HCT116 (cell line): Measurements from ENCODE around the gene SMPX. TPM values are rescaled to one million over a fixed set of nuclear protein-coding genes. Genes with fewer than 3 reads are reported as not detected.

Experiments
- ATAC-seq: fragments of 200-7000 bp; cut with Tn5 transposase; 2 replicates; pipeline ENCODE4 v1.9.1; 2020; ENCODE audit warnings: mild to moderate bottlenecking, moderate library complexity
- BruUV-seq: library from RNA; stranded (reverse); fragments of 400-500 nt; replicated peaks from 2 replicates; lab custom pipeline; 2021; lab: Mats Ljungman, UMichigan
- CTCF ChIA-PET: fragments of 300-600 bp; sonication (Branson Sonifier 250); formaldehyde crosslinking; loops from one replicate; lab custom pipeline; 2021; ENCODE audit warnings: antibody characterized with exemption; lab: Charles Lee
- POLR2A ChIA-PET: fragments of 300-600, 350-600 bp; sonication (Branson Sonifier 250); formaldehyde crosslinking; loops from one replicate; lab custom pipeline; 2021; ENCODE audit warnings: antibody characterized with exemption; lab: Charles Lee
- RAD21 ChIA-PET, 2 experiments: fragments of 300-600 bp; sonication (Branson Sonifier 250); formaldehyde crosslinking; loops; one replicate each; lab custom pipeline; 2023; ENCODE audit warnings: low total read pairs in 2 of 2; ENCODE audit not compliant: uncharacterized antibody in 2 of 2, unreplicated experiment in 2 of 2, low non-redundant PET in 1 of 2; lab: Charles Lee
- DNase-seq: peaks from one replicate; pipeline ENCODE4 v3.0.0-alpha.2; 2010; ENCODE audit warnings: low read depth, low spot score
- H2AFZ ChIP-seq: fragments of 200-600 bp; shearing (Covaris generic), sonication (generic); 2 replicates; pipeline ENCODE4 v1.6.1; 2017; ENCODE audit warnings: low read depth, mixed run types, mixed read lengths, antibody characterized with exemption, low read length; ENCODE audit not compliant: poor library complexity, severe bottlenecking
- H3K27ac ChIP-seq: 2 replicates; pipeline ENCODE4 v1.5.1; 2012; ENCODE audit warnings: low read depth, low read length
- H3K27me3 ChIP-seq: fragments of 200-600 bp; sonication (generic); 2 replicates; pipeline ENCODE4 v1.6.1; 2016; ENCODE audit warnings: mixed run types, low read length, mixed read lengths; ENCODE audit not compliant: insufficient read depth
- H3K36me3 ChIP-seq, 2 experiments: fragments of 200-500 bp in 1 of 2; fragments of 200-600 bp in 1 of 2; sonication (Bioruptor generic) in 1 of 2; sonication (generic) in 1 of 2; 2 replicates each; pipeline versions ENCODE4 v1.5.1 to v1.6.1; 2014 to 2016; ENCODE audit warnings: low read length in 2 of 2, inconsistent platforms in 1 of 2, mixed read lengths in 1 of 2, mixed run types in 1 of 2; ENCODE audit not compliant: insufficient read depth in 2 of 2, control insufficient read depth in 1 of 2
- H3K4me1 ChIP-seq, 2 experiments: fragments of 200-600 bp in 1 of 2; sonication (generic) in 1 of 2; 2 replicates each; pipeline versions ENCODE4 v1.5.1 to v1.6.1; 2012 to 2017; ENCODE audit warnings: low read length in 2 of 2, inconsistent platforms in 1 of 2, mild to moderate bottlenecking in 1 of 2, mixed read lengths in 1 of 2, mixed run types in 1 of 2, moderate library complexity in 1 of 2; ENCODE audit not compliant: insufficient read depth in 2 of 2, control insufficient read depth in 1 of 2
- H3K4me2 ChIP-seq: fragments of 200-600 bp; sonication (generic); 2 replicates; pipeline ENCODE4 v1.6.1; 2017; ENCODE audit warnings: mixed run types, low read length, mixed read lengths
- H3K4me3 ChIP-seq, 2 experiments: fragments of 200-600 bp in 1 of 2; sonication (generic) in 1 of 2; replicated peaks in 1 of 2; 2 replicates each; pipeline ENCODE4 v1.5.1; 2011 to 2016; ENCODE audit warnings: low read length in 2 of 2, control low read depth in 1 of 2, low read depth in 1 of 2, mild to moderate bottlenecking in 1 of 2, mixed read lengths in 1 of 2, mixed run types in 1 of 2
- H3K79me2 ChIP-seq: fragments of 200-600 bp; sonication (generic); 2 replicates; pipeline ENCODE4 v1.6.1; 2017; ENCODE audit warnings: mild to moderate bottlenecking, mixed run types, low read length, moderate library complexity, mixed read lengths; ENCODE audit not compliant: insufficient read depth
- H3K9ac ChIP-seq: fragments of 200-600 bp; sonication (generic); 2 replicates; pipeline ENCODE4 v1.6.1; 2016; ENCODE audit warnings: low read length, mixed read lengths
- H3K9me2 ChIP-seq: fragments of 200-600 bp; sonication (generic), shearing (Covaris generic); 2 replicates; pipeline ENCODE4 v1.6.1; 2017; ENCODE audit warnings: mixed run types, mild to moderate bottlenecking, moderate library complexity; ENCODE audit not compliant: insufficient read depth
- H3K9me3 ChIP-seq, 2 experiments: fragments of 200-500 bp in 1 of 2; fragments of 200-600 bp in 1 of 2; sonication (Bioruptor generic) in 1 of 2; sonication (generic) in 1 of 2; 2 replicates each; pipeline ENCODE4 v1.6.1; 2014 to 2017; ENCODE audit warnings: low read length in 2 of 2, mixed read lengths in 2 of 2, inconsistent platforms in 1 of 2, low read depth in 1 of 2, mild to moderate bottlenecking in 1 of 2, mixed run types in 1 of 2, moderate library complexity in 1 of 2; ENCODE audit not compliant: control insufficient read depth in 1 of 2, insufficient read depth in 1 of 2
- H4K20me1 ChIP-seq: fragments of 200-600 bp; sonication (generic), shearing (Covaris generic); 2 replicates; pipeline ENCODE4 v1.6.1; 2017; ENCODE audit warnings: mixed run types, mild to moderate bottlenecking, moderate library complexity; ENCODE audit not compliant: insufficient read depth
- CEBPB ChIP-seq: IDR thresholded peaks from 2 replicates; pipeline ENCODE4 v1.6.1; 2012; ENCODE audit warnings: low read depth
- EGR1 ChIP-seq: IDR thresholded peaks from 2 replicates; pipeline ENCODE4 v1.6.1; 2012; ENCODE audit warnings: low read depth
- EZH2 ChIP-seq: fragments of 200-600 bp; sonication (generic); IDR thresholded peaks from 2 replicates; pipeline ENCODE4 v1.6.1; 2017; ENCODE audit warnings: antibody characterized with exemption, mixed run types
- EZH2phosphoT487 ChIP-seq: fragments of 200-600 bp; IDR thresholded peaks from 2 replicates; pipeline ENCODE4 v1.6.1; 2018; ENCODE audit warnings: antibody characterized with exemption, borderline replicate concordance
- FOSL1 ChIP-seq: IDR thresholded peaks from 2 replicates; pipeline ENCODE4 v1.6.1; 2012; ENCODE audit warnings: low read depth
- JUND ChIP-seq: IDR thresholded peaks from 2 replicates; pipeline ENCODE4 v1.6.1; 2012
- POLR2A ChIP-seq: IDR thresholded peaks from 2 replicates; pipeline ENCODE4 v1.7.0; 2011; ENCODE audit warnings: borderline replicate concordance; ENCODE audit not compliant: insufficient read depth, insufficient read length; ENCODE audit errors: extremely low read depth
- RAD21 ChIP-seq: IDR thresholded peaks from 2 replicates; pipeline ENCODE4 v1.6.1; 2012; ENCODE audit warnings: low read depth, mild to moderate bottlenecking
- SIN3A ChIP-seq: IDR thresholded peaks from 2 replicates; pipeline ENCODE4 v1.6.1; 2012; ENCODE audit warnings: low read depth
- SP1 ChIP-seq: IDR thresholded peaks from 2 replicates; pipeline ENCODE4 v1.6.1; 2012; ENCODE audit warnings: low read depth
- SRF ChIP-seq: IDR thresholded peaks from 2 replicates; pipeline ENCODE4 v1.6.1; 2012; ENCODE audit warnings: low read depth
- TCF7L2 ChIP-seq: IDR thresholded peaks from 2 replicates; pipeline ENCODE4 v1.7.0; 2011; ENCODE audit warnings: borderline replicate concordance, inconsistent platforms; ENCODE audit not compliant: insufficient read depth, insufficient read length; ENCODE audit errors: extremely low read depth
- YY1 ChIP-seq: IDR thresholded peaks from 2 replicates; pipeline ENCODE4 v1.6.1; 2011; ENCODE audit warnings: low read length, low read depth, moderate library complexity, mild to moderate bottlenecking; ENCODE audit not compliant: insufficient replicate concordance; ENCODE audit errors: extremely low read depth
- ZFX ChIP-seq: fragments of 450-650 bp; IDR thresholded peaks from 2 replicates; pipeline ENCODE4 v1.6.1; 2017
- ZNF274 ChIP-seq: fragments of 200-500 bp; sonication (Bioruptor generic); IDR thresholded peaks from 2 replicates; pipeline ENCODE4 v1.6.1; 2014; ENCODE audit warnings: mild to moderate bottlenecking, low read depth, low read length, inconsistent platforms
- intact Hi-C: fragments of 100-400 bp; cut with micrococcal nuclease; formaldehyde crosslinking; loops from 2 replicates; pipeline ENCODE4 v1.10.0; 2022
- total RNA-seq: library from RNA; stranded (reverse); gene quantifications from one replicate; pipeline ENCODE4 v1.2.1, GENCODE V29; 2021; ENCODE audit not compliant: unreplicated experiment
- TF ChIP-seq, protein P1 (sequence below): IDR thresholded peaks from 2 replicates; pipeline ENCODE4 v1.6.1; 2012; ENCODE audit warnings: low read depth
- TF ChIP-seq, protein P2 (sequence below): IDR thresholded peaks from 2 replicates; pipeline ENCODE4 v1.6.1; 2012
- TF ChIP-seq, protein P3 (sequence below): IDR thresholded peaks from 2 replicates; pipeline ENCODE4 v1.6.1; 2011; ENCODE audit warnings: mild to moderate bottlenecking, low read length, moderate library complexity; ENCODE audit not compliant: insufficient replicate concordance; ENCODE audit errors: extremely low read depth
- TF ChIP-seq, protein P4 (sequence below): IDR thresholded peaks from 2 replicates; pipeline ENCODE4 v1.6.1; 2012

Gene SMPX
- total RNA-seq, 1 experiment from 2014 or later, result 0.59 TPM

DNA sequence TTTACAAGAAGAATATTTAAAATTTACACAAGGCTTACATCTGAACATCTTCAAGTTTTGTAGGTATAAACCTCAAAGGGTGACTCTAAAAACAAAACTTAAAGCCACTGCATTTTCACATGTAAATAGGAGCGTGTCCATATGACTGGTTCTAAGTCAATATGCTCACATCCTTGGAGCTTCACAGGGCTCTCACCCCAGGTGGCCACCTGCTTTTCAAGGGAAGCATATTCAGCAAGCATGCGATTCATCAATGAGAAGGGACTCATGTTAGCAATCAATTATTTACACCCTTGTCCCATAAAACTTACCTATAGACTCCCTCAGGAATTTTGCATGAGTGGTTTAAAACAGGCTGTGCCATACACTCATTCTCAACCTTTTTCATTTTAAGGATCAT is 82.0 kb downstream of the SMPX start:
- Histone ChIP-seq H3K27ac (no peak overlapping the region), H3K4me3 (no peak overlapping the region), H2AFZ (no peak overlapping the region), H3K9me2 (no peaks in the 10 kb centered on the region), H3K4me1 (no peaks in the 10 kb centered on the region), H3K79me2 (no peaks in the 10 kb centered on the region), H3K9ac (no peak overlapping the region), H3K36me3 (no peaks in the 10 kb centered on the region), H3K4me2 (no peak overlapping the region), H3K27me3 (no peaks in the 10 kb centered on the region), H3K9me3 (no peaks in the 10 kb centered on the region), H4K20me1 (no peaks in the 10 kb centered on the region)
- no TSS peak for BruUV-seq
- ChIA-PET POLR2A (no interaction called here), RAD21 (no interaction called here), CTCF (no interaction called here)
- TF ChIP-seq POLR2A (no peak), JUND (no peak), EZH2 (no peak), FOSL1 (no peak), SP1 (no peak), EGR1 (no peak), SRF (no peak), YY1 (no peak), ZNF274 (no peak), CEBPB (no peak), SIN3A (no peak), RAD21 (no peak), ZFX (no peak), EZH2phosphoT487 (no peak), TCF7L2 (no peak)
- TF ChIP-seq, protein P1, sequence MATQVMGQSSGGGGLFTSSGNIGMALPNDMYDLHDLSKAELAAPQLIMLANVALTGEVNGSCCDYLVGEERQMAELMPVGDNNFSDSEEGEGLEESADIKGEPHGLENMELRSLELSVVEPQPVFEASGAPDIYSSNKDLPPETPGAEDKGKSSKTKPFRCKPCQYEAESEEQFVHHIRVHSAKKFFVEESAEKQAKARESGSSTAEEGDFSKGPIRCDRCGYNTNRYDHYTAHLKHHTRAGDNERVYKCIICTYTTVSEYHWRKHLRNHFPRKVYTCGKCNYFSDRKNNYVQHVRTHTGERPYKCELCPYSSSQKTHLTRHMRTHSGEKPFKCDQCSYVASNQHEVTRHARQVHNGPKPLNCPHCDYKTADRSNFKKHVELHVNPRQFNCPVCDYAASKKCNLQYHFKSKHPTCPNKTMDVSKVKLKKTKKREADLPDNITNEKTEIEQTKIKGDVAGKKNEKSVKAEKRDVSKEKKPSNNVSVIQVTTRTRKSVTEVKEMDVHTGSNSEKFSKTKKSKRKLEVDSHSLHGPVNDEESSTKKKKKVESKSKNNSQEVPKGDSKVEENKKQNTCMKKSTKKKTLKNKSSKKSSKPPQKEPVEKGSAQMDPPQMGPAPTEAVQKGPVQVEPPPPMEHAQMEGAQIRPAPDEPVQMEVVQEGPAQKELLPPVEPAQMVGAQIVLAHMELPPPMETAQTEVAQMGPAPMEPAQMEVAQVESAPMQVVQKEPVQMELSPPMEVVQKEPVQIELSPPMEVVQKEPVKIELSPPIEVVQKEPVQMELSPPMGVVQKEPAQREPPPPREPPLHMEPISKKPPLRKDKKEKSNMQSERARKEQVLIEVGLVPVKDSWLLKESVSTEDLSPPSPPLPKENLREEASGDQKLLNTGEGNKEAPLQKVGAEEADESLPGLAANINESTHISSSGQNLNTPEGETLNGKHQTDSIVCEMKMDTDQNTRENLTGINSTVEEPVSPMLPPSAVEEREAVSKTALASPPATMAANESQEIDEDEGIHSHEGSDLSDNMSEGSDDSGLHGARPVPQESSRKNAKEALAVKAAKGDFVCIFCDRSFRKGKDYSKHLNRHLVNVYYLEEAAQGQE, result no peak
- TF ChIP-seq, protein P2, sequence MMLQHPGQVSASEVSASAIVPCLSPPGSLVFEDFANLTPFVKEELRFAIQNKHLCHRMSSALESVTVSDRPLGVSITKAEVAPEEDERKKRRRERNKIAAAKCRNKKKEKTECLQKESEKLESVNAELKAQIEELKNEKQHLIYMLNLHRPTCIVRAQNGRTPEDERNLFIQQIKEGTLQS, result no peak
- TF ChIP-seq, protein P3, sequence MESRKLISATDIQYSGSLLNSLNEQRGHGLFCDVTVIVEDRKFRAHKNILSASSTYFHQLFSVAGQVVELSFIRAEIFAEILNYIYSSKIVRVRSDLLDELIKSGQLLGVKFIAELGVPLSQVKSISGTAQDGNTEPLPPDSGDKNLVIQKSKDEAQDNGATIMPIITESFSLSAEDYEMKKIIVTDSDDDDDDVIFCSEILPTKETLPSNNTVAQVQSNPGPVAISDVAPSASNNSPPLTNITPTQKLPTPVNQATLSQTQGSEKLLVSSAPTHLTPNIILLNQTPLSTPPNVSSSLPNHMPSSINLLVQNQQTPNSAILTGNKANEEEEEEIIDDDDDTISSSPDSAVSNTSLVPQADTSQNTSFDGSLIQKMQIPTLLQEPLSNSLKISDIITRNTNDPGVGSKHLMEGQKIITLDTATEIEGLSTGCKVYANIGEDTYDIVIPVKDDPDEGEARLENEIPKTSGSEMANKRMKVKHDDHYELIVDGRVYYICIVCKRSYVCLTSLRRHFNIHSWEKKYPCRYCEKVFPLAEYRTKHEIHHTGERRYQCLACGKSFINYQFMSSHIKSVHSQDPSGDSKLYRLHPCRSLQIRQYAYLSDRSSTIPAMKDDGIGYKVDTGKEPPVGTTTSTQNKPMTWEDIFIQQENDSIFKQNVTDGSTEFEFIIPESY, result no peak
- TF ChIP-seq, protein P4, sequence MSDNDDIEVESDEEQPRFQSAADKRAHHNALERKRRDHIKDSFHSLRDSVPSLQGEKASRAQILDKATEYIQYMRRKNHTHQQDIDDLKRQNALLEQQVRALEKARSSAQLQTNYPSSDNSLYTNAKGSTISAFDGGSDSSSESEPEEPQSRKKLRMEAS, result no peak
- intact Hi-C loops, result no loop called here
- ATAC-seq (no peak), DNase-seq (no peak)
